HepG2 (cell line): Measurements from ENCODE around the gene ZNF343. TPM values are rescaled to one million over a fixed set of nuclear protein-coding genes. Genes with fewer than 3 reads are reported as not detected.

Experiments used
- CBX1 ChIP-seq: IDR thresholded peaks from one replicate; pipeline ENCODE4 v1.6.1; 2016; ENCODE audit warnings: antibody characterized with exemption, low read depth
- FOXC1 ChIP-seq: sonication (generic); formaldehyde crosslinking; IDR thresholded peaks from 2 replicates; pipeline ENCODE4 v1.8.0; 2022; ENCODE audit warnings: mild to moderate bottlenecking, missing genetic modification reagents, borderline replicate concordance
- FOXM1 ChIP-seq: sonication (generic); formaldehyde crosslinking; IDR thresholded peaks from 2 replicates; pipeline ENCODE4 v1.5.0; 2020; ENCODE audit warnings: missing genetic modification reagents
- HHEX ChIP-seq: IDR thresholded peaks from 2 replicates; pipeline ENCODE4 v1.6.1; 2016; ENCODE audit warnings: control low read depth
- JUN ChIP-seq: sonication (generic); formaldehyde crosslinking; IDR thresholded peaks from 2 replicates; pipeline ENCODE4 v1.4.0; 2020; ENCODE audit warnings: mild to moderate bottlenecking, missing genetic modification reagents
- MATR3 ChIP-seq: sonication (generic); formaldehyde crosslinking; IDR thresholded peaks from 2 replicates; pipeline ENCODE4 v1.4.0; 2020; ENCODE audit warnings: missing genetic modification reagents
- NR2F6 ChIP-seq, 2 experiments: IDR thresholded peaks; 2 replicates each; pipeline ENCODE4 v1.6.1; 2016; ENCODE audit warnings: antibody characterized with exemption in 1 of 2, mild to moderate bottlenecking in 1 of 2
- TBP ChIP-seq: sonication (generic); formaldehyde crosslinking; IDR thresholded peaks from 2 replicates; pipeline ENCODE4 v1.5.0; 2020; ENCODE audit warnings: missing genetic modification reagents
- ZNF224 ChIP-seq: sonication (generic); formaldehyde crosslinking; IDR thresholded peaks from 2 replicates; pipeline ENCODE4 v1.5.0; 2020; ENCODE audit warnings: mild to moderate bottlenecking, missing genetic modification reagents
- ZNF292 ChIP-seq: sonication (generic); formaldehyde crosslinking; IDR thresholded peaks from 2 replicates; pipeline ENCODE4 v1.8.1; 2022; ENCODE audit warnings: mild to moderate bottlenecking, low read depth, missing genetic modification reagents, borderline replicate concordance
- ZNF441 ChIP-seq: sonication (generic); formaldehyde crosslinking; IDR thresholded peaks from 2 replicates; pipeline ENCODE4 v1.7.0; 2021; ENCODE audit warnings: missing genetic modification reagents, borderline replicate concordance
- ZNF557 ChIP-seq: sonication (generic); formaldehyde crosslinking; IDR thresholded peaks from 2 replicates; pipeline ENCODE4 v1.4.0; 2020; ENCODE audit warnings: missing genetic modification reagents
- polyA plus RNA-seq, 8 experiments: library from polyadenylated mRNA; depleted of rRNA in 3 of 8; stranded (reverse) in 7 of 8; unstranded in 1 of 8; fragments of >200 nt; fragmentation: Illumina TruSeq in 4 of 8; extraction: Trizol in 4 of 8; gene quantifications; 2 replicates each; pipeline versions ENCODE4 v1.2.1 to v1.2.3, GENCODE V29; 2011 to 2016; ENCODE audit warnings: low read depth in 4 of 8, missing spikeins in 1 of 8, mixed read lengths in 1 of 8; ENCODE audit not compliant: insufficient read depth in 1 of 8
- total RNA-seq, 5 experiments: library from RNA; depleted of rRNA; stranded (reverse); fragments of >200 nt; fragmentation: Illumina TruSeq; extraction: Trizol; gene quantifications; 2 replicates each; pipeline ENCODE4 v1.2.3, GENCODE V29; 2016; ENCODE audit warnings: low read depth in 1 of 5
- TF ChIP-seq, protein P1 (sequence below): sonication (generic); formaldehyde crosslinking; IDR thresholded peaks from 2 replicates; pipeline ENCODE4 v1.5.1; 2020; ENCODE audit warnings: missing genetic modification reagents, mild to moderate bottlenecking, borderline replicate concordance
- TF ChIP-seq, protein P2 (sequence below): sonication (generic); formaldehyde crosslinking; IDR thresholded peaks from 2 replicates; pipeline ENCODE4 v1.4.0; 2020; ENCODE audit warnings: missing genetic modification reagents, borderline replicate concordance
- TF ChIP-seq, protein P3 (sequence below): IDR thresholded peaks from 2 replicates; pipeline ENCODE4 v1.6.1; 2012; ENCODE audit warnings: low read depth, low read length, improper control_type of control experiment
- TF ChIP-seq, protein P4 (sequence below): IDR thresholded peaks from 2 replicates; pipeline ENCODE4 v1.6.1; 2016; ENCODE audit warnings: mild to moderate bottlenecking

ZNF343 gene
- total and polyA plus RNA-seq, 2 of the 13 experiments (the other 11 are each of a cell fraction or from before 2014, with no cell fraction given) = 16.4 to 22.1 TPM

DNA sequence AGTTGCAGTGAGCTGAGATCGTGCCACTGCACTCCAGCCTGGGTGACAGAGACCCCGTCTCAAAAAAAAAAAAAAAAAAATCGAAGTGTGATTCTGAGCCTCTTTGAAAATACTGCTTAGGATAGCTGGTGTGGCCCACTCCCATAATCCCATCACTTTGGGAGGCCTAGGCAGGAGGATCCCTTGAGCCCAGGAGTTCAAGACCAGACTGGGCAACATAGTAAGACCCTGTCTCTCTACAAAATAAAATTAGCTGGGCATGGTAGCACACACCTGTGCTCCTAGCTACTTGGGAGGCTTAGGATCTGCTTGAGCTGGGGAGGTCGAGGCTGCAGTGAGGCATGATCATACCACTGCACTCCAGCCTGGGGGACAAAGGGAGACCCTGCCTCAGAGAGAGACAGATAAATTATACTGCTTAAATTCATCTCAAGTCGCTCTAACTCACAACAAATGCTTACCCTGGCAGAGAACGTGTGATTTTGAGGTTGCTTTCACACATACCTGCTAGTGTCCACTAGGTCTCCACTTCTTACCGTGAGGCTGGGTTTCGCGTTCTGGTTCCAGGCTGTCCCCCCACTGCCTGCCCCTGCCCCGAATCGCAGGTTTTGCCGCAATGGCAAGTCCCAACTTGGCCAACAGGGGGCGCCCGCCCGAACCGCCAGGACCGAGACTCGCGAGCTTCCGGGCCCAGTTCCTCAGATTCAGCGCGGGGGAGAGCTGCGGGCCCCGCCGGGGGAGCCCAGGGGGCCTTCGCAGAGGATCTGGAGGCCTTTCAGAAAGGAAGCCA lies 15.4 kb upstream of the ZNF343 start (continued):
- TF ChIP-seq ZNF557 (CRISPR knock-in tag) = no peak; the same call in 1 of the 2 replicates
- TF ChIP-seq, protein P1, sequence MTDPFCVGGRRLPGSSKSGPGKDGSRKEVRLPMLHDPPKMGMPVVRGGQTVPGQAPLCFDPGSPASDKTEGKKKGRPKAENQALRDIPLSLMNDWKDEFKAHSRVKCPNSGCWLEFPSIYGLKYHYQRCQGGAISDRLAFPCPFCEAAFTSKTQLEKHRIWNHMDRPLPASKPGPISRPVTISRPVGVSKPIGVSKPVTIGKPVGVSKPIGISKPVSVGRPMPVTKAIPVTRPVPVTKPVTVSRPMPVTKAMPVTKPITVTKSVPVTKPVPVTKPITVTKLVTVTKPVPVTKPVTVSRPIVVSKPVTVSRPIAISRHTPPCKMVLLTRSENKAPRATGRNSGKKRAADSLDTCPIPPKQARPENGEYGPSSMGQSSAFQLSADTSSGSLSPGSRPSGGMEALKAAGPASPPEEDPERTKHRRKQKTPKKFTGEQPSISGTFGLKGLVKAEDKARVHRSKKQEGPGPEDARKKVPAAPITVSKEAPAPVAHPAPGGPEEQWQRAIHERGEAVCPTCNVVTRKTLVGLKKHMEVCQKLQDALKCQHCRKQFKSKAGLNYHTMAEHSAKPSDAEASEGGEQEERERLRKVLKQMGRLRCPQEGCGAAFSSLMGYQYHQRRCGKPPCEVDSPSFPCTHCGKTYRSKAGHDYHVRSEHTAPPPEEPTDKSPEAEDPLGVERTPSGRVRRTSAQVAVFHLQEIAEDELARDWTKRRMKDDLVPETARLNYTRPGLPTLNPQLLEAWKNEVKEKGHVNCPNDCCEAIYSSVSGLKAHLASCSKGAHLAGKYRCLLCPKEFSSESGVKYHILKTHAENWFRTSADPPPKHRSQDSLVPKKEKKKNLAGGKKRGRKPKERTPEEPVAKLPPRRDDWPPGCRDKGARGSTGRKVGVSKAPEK = peak; percentile 89; the same call in 1 of the 2 replicates
- peak; percentile 55 for TF ChIP-seq CBX1
- TF ChIP-seq TBP (CRISPR knock-in tag) = no peak
- peak; percentile 43; the same call in 1 of the 2 replicates for TF ChIP-seq ZNF292 (CRISPR knock-in tag)
- TF ChIP-seq JUN (CRISPR knock-in tag) = 0 out of 2 replicates have a peak, but pooled peaks have one; percentile 70
- TF ChIP-seq MATR3 (CRISPR knock-in tag) = no peak
- TF ChIP-seq, protein P2, sequence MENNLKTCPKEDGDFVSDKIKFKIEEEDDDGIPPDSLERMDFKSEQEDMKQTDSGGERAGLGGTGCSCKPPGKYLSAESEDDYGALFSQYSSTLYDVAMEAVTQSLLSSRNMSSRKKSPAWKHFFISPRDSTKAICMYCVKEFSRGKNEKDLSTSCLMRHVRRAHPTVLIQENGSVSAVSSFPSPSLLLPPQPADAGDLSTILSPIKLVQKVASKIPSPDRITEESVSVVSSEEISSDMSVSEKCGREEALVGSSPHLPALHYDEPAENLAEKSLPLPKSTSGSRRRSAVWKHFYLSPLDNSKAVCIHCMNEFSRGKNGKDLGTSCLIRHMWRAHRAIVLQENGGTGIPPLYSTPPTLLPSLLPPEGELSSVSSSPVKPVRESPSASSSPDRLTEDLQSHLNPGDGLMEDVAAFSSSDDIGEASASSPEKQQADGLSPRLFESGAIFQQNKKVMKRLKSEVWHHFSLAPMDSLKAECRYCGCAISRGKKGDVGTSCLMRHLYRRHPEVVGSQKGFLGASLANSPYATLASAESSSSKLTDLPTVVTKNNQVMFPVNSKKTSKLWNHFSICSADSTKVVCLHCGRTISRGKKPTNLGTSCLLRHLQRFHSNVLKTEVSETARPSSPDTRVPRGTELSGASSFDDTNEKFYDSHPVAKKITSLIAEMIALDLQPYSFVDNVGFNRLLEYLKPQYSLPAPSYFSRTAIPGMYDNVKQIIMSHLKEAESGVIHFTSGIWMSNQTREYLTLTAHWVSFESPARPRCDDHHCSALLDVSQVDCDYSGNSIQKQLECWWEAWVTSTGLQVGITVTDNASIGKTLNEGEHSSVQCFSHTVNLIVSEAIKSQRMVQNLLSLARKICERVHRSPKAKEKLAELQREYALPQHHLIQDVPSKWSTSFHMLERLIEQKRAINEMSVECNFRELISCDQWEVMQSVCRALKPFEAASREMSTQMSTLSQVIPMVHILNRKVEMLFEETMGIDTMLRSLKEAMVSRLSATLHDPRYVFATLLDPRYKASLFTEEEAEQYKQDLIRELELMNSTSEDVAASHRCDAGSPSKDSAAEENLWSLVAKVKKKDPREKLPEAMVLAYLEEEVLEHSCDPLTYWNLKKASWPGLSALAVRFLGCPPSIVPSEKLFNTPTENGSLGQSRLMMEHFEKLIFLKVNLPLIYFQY (CRISPR knock-in tag) = peak; percentile 99
- TF ChIP-seq ZNF224 (CRISPR knock-in tag) = no peak
- peak; percentile 9; the same call in 1 of the 2 replicates for TF ChIP-seq FOXC1 (CRISPR knock-in tag)
- TF ChIP-seq FOXM1 (CRISPR knock-in tag) = no peak
- TF ChIP-seq ZNF441 (CRISPR knock-in tag) = no peak
- TF ChIP-seq, protein P3, sequence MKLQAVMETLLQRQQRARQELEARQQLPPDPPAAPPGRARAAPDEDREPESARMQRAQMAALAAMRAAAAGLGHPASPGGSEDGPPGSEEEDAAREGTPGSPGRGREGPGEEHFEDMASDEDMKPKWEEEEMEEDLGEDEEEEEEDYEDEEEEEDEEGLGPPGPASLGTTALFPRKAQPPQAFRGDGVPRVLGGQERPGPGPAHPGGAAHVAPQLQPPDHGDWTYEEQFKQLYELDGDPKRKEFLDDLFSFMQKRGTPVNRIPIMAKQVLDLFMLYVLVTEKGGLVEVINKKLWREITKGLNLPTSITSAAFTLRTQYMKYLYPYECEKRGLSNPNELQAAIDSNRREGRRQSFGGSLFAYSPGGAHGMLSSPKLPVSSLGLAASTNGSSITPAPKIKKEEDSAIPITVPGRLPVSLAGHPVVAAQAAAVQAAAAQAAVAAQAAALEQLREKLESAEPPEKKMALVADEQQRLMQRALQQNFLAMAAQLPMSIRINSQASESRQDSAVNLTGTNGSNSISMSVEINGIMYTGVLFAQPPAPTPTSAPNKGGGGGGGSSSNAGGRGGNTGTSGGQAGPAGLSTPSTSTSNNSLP = no peak
- TF ChIP-seq, protein P4, sequence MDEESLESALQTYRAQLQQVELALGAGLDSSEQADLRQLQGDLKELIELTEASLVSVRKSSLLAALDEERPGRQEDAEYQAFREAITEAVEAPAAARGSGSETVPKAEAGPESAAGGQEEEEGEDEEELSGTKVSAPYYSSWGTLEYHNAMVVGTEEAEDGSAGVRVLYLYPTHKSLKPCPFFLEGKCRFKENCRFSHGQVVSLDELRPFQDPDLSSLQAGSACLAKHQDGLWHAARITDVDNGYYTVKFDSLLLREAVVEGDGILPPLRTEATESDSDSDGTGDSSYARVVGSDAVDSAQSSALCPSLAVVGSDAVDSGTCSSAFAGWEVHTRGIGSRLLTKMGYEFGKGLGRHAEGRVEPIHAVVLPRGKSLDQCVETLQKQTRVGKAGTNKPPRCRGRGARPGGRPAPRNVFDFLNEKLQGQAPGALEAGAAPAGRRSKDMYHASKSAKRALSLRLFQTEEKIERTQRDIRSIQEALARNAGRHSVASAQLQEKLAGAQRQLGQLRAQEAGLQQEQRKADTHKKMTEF = peak; percentile 62
- no peak; the same call in 1 of the 2 replicates for TF ChIP-seq HHEX (CRISPR knock-in tag)
- no peak for TF ChIP-seq NR2F6 (IDR thresholded peaks at IDR 0.05)
- TF ChIP-seq NR2F6 (CRISPR knock-in tag; IDR thresholded peaks at IDR 0.05) = no peak
